ENCODE measurements around the gene ZDHHC14. TPM values are rescaled to one million over a fixed set of nuclear protein-coding genes. Genes with fewer than 3 reads are reported as not detected.

Gene ZDHHC14
- total and polyA plus RNA-seq, 2 of the 8 experiments (the other 6 are each of a cell fraction or from before 2014, with no cell fraction given), result 2.9 to 5.3 TPM

DNA sequence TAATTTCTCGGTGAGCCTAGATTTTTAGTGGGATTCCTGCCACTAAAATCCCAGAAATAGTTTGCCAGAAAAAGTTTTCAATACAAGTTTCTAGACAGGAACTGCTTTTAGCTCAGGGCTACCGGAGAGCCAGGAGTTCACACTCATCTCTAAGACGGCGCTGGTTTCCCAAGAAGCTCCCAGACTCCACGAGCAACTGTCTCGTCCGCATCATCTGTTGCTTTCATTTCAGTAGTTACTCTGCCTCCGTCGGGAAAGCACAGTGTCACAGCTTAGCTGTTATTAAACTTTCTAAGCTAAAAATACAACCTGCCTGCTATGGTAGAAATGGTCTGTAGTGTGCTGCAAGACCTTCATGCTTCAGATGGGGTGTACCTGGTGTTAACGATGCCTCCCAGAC is 244.8 kb downstream of the ZDHHC14 start (continued):
- TF ChIP-seq, protein P1, sequence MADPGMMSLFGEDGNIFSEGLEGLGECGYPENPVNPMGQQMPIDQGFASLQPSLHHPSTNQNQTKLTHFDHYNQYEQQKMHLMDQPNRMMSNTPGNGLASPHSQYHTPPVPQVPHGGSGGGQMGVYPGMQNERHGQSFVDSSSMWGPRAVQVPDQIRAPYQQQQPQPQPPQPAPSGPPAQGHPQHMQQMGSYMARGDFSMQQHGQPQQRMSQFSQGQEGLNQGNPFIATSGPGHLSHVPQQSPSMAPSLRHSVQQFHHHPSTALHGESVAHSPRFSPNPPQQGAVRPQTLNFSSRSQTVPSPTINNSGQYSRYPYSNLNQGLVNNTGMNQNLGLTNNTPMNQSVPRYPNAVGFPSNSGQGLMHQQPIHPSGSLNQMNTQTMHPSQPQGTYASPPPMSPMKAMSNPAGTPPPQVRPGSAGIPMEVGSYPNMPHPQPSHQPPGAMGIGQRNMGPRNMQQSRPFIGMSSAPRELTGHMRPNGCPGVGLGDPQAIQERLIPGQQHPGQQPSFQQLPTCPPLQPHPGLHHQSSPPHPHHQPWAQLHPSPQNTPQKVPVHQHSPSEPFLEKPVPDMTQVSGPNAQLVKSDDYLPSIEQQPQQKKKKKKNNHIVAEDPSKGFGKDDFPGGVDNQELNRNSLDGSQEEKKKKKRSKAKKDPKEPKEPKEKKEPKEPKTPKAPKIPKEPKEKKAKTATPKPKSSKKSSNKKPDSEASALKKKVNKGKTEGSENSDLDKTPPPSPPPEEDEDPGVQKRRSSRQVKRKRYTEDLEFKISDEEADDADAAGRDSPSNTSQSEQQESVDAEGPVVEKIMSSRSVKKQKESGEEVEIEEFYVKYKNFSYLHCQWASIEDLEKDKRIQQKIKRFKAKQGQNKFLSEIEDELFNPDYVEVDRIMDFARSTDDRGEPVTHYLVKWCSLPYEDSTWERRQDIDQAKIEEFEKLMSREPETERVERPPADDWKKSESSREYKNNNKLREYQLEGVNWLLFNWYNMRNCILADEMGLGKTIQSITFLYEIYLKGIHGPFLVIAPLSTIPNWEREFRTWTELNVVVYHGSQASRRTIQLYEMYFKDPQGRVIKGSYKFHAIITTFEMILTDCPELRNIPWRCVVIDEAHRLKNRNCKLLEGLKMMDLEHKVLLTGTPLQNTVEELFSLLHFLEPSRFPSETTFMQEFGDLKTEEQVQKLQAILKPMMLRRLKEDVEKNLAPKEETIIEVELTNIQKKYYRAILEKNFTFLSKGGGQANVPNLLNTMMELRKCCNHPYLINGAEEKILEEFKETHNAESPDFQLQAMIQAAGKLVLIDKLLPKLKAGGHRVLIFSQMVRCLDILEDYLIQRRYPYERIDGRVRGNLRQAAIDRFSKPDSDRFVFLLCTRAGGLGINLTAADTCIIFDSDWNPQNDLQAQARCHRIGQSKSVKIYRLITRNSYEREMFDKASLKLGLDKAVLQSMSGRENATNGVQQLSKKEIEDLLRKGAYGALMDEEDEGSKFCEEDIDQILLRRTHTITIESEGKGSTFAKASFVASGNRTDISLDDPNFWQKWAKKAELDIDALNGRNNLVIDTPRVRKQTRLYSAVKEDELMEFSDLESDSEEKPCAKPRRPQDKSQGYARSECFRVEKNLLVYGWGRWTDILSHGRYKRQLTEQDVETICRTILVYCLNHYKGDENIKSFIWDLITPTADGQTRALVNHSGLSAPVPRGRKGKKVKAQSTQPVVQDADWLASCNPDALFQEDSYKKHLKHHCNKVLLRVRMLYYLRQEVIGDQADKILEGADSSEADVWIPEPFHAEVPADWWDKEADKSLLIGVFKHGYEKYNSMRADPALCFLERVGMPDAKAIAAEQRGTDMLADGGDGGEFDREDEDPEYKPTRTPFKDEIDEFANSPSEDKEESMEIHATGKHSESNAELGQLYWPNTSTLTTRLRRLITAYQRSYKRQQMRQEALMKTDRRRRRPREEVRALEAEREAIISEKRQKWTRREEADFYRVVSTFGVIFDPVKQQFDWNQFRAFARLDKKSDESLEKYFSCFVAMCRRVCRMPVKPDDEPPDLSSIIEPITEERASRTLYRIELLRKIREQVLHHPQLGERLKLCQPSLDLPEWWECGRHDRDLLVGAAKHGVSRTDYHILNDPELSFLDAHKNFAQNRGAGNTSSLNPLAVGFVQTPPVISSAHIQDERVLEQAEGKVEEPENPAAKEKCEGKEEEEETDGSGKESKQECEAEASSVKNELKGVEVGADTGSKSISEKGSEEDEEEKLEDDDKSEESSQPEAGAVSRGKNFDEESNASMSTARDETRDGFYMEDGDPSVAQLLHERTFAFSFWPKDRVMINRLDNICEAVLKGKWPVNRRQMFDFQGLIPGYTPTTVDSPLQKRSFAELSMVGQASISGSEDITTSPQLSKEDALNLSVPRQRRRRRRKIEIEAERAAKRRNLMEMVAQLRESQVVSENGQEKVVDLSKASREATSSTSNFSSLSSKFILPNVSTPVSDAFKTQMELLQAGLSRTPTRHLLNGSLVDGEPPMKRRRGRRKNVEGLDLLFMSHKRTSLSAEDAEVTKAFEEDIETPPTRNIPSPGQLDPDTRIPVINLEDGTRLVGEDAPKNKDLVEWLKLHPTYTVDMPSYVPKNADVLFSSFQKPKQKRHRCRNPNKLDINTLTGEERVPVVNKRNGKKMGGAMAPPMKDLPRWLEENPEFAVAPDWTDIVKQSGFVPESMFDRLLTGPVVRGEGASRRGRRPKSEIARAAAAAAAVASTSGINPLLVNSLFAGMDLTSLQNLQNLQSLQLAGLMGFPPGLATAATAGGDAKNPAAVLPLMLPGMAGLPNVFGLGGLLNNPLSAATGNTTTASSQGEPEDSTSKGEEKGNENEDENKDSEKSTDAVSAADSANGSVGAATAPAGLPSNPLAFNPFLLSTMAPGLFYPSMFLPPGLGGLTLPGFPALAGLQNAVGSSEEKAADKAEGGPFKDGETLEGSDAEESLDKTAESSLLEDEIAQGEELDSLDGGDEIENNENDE (IDR thresholded peaks at IDR 0.05; ENCODE audit: insufficient replicate concordance, low read length), result no peak
- TF ChIP-seq POU5F1 (IDR thresholded peaks at IDR 0.05; ENCODE audit: low read depth, low read length) (no peak), GABPA (IDR thresholded peaks at IDR 0.05; ENCODE audit: borderline replicate concordance, insufficient read depth, low read length) (no peak), CTBP2 (IDR thresholded peaks at IDR 0.05; ENCODE audit: borderline replicate concordance, insufficient read depth, insufficient read length, low read length) (no peak), SIX5 (IDR thresholded peaks at IDR 0.05; ENCODE audit: low read depth, low read length) (no peak), CHD2 (IDR thresholded peaks at IDR 0.05; ENCODE audit: low read length) (no peak)
- TF ChIP-seq, protein P2, sequence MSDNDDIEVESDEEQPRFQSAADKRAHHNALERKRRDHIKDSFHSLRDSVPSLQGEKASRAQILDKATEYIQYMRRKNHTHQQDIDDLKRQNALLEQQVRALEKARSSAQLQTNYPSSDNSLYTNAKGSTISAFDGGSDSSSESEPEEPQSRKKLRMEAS (IDR thresholded peaks at IDR 0.05), result no peak
